GM03348 (cell line): ENCODE results near the gene ACTRT2.
A peak's percentile ranks its signal among the peaks of the same experiment; 100 is the strongest.

Experiments
- DNase-seq: peaks from one replicate; pipeline ENCODE4 v3.0.0; 2012; ENCODE audit warnings: low spot score

Gene ACTRT2

GRCh38 chr1:3055051-3055450, 33.8 kb downstream of the ACTRT2 start:
- DNase-seq: no peak

GRCh38 chr1:3056641-3057040, 35.4 kb downstream of the ACTRT2 start:
- DNase-seq: no peak

DNA sequence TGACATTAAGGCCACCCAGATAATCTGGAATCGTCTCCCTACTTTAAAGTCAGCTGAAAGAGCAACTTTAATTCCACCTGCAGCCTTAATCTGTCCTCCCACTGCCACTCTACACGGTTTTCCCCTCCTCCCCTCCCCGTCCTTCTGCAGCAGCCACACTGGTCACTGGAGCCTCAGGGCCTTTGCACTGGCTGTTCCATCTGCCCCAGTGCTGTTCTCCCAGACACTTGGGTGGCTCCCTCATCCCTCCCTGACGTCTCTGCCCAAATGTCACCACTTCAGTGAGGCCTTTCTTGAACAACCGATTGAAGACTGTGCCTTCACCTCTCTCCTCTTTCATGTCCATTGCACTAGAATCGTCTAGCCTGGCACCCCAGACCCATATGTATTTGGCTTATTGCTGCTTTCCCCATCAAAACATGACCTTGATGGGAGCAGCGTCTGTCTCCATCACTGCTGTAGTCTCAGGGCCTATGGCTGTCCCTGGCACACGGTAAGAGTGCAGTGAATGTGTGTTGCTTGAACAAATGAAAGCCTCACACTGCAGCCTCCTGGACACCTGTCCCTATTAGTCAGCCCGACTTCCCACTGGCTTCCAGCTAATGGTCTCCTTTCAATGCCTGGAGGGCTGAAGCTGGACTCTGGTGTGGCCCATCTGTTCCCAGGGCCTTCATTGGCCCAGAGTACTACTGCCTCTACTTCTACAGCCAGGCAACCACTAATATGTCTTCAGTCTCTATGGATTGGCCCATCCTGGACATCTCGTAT, 37.2 kb downstream of the ACTRT2 start:
- DNase-seq: no peak

DNA sequence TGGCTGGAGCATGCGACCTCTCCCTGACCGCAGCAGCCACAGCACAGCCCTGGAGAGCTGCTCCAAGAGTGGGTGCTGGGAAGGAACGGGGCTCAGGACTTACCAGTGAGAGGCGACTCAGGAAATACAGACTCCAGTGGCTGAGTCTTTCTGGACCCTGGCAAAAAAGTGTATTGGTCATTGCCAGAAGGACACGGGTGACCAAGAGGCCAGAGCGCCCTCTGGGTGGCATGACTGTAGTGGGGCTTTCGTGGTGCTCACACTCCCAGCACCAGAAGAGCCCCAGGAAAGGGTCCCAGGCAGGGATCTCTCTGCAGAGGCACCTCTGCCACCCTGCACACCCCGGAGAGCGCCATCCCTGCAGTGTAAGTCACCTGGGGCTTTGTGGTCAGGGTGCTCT, 38.9 kb downstream of the ACTRT2 start:
- DNase-seq: no peak

DNA sequence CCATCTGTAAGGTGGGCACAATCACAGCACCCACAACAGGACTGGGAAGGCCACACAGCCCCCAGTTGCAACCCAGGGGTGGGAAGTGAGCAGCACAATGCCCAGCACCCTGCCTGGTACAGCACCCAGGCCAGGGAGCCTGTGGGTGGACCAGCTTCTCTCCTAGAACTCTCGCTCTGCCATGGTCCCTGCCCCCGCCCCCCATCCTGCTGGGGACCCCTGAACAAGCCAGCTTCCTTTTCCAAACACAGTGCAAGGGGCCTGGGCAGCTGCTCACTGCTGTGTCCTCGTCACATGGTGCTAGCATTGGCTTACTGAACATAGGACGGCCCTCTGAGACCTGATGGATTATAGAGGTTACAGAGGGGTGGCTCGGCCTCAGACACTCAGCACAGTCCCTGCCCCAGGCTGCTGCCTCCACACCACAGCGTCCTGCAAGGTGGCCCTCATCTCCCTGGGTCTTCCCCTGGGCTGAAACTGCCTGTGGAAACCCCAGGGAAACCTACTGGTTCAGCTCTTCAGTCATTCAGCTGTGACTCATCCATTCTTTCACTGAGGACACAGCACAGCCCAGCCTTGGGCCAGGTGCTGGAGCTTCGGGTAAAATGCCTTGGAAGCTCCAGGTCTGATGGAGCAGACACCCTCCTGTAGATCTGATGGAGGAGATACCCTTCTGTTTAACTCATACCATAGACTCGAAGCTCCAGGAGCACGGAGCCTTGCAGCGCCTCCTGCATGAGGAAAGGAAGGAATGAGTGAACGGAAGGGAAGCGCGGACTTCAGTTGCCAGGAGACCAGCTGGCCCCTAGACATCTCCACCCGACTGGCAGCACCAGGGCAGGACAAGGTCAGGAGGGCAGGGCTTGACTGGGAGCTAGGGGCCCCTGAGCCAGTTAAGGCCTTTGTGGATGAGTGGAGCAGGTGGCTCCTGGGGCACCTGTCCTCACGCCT, 39.6 kb downstream of the ACTRT2 start:
- no peak for DNase-seq

DNA sequence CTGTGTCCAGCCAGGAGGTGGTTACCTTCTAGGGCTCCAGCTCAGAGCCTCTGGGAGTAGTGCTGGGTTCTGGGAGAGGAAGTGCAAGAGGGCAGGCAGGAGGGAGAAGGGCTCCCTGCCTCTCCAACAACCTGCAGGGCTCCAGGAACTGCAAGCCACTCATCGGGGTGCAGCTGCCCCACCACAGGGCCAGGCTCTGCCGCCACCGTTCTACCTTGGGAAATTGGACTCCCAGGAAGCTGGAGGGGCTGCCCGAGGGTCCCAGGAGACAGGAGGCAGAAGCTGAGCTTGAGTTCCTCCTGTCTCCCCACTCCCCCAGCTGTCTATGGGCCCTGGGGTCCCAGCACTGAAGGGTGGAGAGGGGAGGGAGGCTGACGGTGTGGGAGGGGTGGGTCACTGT, 40.3 kb downstream of the ACTRT2 start:
- no peak for DNase-seq

DNA sequence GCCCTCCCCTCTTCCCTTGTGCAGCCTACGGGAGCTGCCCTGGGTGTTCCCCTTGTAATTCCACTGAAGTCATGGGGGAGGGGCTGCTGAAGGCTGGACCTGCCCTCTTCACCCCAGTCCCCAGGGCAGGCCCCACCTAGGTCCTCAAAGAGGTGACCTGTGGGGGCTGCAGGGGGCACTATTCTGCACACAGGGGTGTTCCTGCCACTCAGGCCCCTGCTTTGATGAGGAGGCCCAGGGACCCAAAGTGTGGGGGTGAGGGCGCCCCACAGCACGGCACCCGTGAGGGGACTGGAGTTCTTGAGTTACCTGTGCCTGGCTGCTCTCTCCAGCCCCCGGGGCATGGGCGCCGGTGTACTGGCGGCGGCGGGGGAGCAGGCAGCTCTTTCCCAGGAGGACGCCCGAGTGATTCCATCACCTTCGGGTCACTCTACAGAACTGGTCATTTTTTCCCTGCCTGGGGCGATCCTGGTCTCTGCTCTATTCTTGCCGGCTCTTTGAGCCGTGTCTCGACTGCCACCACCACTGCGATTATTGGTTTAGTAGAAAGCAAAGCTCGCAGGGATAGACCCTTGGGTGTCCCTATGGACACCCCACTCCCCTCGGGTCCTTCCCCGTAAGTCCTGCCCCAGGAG, 40.8 kb downstream of the ACTRT2 start:
- DNase-seq: no peak

DNA sequence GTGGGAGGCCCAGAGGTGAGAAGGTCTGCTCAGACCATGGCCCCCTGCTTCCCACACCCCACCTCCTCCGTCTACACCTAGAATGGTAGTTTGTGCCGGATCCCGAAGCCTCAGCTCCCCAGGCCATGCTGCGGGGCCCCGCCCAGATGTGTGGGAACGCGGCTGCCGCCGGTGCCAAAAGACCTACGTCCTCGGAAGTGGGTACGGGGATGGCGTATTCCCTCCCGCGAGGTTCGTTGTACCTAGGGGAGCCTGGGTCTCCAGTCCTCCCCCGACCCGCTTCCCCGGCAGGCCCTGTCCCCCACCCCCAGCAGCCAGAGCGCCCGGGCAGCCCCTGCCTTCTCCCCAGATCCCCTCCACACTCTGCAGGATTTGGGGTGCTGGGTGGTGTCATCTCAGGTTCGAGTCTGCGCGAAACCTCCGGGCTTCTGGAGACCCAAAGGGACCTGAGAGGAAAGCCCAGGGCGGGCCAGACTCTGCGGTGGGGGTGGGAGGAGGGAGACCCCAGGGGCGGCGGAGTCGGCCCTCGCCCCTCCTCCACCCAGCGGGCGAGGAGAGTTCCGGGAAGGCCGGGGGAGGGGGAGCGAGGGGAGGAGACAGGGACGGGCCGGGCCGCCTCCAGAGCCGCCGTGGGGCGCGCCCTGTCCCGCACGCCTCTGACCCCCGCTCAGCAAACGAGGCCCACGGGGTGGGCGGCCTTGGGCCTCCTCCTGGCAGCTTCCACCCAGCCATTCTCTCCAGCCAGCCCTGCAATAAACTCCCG, 41.5 kb downstream of the ACTRT2 start:
- no peak for DNase-seq

- DNase-seq: no peak
Observed at GRCh38 chr1:3063379-3064295, 42.4 kb downstream of the ACTRT2 start.

DNA sequence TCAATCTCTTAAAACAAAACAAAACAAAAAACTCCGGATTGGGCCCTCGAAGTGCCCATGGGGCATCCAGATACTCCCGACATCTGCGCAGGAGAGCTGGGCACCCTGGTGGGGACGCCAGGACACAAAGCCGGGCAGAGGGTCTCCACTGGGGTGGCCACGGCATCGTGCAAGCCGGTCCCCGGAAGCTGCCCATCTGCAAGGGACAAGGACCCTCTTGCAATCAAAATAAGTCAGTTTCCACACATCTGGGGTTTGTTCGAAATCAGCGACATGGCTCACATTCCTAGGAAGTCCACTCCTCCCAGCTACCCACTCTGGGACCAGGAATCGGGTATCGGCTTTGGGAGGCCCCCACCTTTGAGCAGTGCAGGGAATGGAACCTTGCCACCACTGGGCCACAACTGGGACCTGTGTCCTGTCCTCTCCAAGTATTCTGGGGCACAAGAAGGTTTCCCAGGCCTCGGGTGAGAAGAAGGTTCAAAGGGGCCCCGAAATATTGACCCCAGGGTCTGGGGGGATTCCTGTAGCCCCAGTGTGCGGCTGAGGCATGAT, 43.1 kb downstream of the ACTRT2 start:
- DNase-seq: no peak

- DNase-seq: no peak
Observed at GRCh38 chr1:3064901-3065300, 43.6 kb downstream of the ACTRT2 start.

GRCh38 chr1:3065396-3065795, 44.1 kb downstream of the ACTRT2 start:
- DNase-seq: no peak

DNA sequence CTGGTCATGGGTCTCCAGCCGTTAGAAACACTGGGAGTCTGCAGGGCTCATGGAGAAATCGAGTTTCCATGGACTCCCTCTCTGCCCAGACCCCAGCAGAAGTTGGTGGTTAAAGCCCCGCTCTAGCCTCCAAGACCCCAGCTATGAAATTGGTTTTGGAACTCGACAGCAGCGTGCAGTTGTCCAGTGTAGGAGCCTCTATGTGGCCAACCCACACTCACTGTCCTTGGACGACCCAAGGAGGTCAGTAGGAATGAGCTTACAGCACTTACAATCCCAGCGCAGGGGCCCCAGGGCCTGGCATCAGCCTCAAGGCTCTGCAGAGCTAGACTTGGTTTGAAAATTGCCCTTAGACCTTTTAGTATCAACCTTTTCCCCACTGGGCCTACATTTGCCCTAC, 44.5 kb downstream of the ACTRT2 start:
- DNase-seq: no peak

DNA sequence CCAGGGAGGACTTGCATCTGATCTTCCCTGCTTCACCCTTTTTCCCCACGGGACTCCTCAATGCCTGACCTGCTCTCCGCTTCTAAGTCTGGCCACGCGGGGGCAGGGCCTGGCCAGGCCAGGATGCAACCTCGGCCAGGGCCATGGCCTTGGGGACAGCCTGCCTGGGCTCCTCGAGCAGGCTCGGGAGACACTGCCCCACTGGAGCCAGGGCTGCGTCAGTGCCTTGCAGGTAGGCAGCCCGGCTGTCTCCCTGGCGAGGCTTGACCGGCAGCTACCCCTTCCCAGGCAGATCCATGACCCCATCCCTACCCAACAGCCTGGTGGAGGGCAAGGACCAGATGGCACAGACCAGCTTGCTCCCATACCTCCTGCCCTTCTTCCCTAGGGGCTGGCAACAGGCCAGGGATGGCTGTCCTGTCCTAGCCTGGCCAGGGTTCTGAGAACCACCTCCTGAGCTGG, 45.0 kb downstream of the ACTRT2 start:
- peak; percentile 56 for DNase-seq

DNA sequence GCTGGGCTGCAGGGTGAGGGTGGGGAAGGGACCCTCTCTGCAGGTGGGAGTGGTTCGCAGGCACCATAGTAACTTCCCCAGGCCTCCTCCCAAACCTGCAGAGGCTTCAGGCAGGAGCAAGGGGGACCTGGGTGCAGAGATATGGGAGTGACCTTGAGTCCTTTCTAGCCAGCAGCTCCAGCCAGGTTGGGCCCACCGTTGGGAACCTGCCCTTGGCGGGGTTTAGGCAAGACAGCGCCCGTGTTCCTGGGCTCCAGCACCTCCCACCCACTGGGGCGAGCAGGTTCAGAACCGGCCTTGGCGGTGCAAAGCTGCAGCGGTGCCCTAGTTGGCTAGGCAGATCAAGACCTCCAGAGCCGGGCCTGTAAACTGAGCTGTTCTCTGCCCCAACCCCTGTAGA, 45.6 kb downstream of the ACTRT2 start:
- no peak for DNase-seq

GRCh38 chr1:3067301-3067670, 46.0 kb downstream of the ACTRT2 start:
- DNase-seq: no peak

DNA sequence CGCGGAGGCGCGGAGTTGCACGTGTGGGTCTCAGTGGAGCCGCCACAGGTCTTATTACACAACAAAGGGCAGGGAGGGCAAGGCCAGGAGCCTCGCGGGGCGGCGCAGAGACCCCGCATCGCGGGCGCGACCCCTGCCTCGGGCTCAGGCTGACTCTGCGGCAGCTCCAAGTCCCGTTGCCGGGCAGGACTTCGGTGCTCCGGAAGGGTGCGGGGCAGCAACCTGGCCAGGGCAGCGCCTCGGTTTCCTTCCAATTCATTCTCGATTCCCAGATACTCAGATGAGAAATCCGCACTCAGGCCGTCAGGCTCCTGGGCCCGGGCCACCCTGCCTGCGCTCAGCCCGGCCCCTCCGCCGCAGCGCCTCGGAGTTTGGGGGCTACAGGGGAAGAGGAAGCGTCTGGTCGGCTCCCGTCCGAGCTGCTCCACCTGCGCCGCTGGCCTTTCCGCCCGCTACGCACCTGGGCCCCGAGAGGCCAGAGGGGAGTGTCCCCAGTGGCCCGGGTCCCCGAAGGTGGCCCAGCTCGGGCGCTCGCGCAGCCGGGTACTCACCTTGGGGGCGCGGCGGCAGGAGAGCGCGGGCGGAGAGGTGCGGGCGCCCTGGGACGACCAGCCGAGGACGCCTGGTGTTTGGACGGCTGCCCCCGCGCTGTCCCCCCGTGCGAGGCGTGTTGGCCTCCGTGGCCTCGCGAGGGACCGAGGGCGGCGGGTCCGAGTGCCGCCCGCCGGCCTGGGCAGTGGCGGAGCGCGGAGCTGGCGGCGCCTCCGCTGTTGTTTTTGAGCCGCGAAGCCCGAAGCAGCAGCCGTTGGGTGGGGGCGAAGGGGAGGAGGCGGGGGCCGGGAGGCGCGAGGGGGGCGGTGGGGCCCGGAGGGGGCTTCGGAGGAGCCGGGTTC, 46.6 kb downstream of the ACTRT2 start:
- DNase-seq: no peak

- peak; percentile 67 for DNase-seq
Observed at GRCh38 chr1:3068564-3069431, 47.5 kb downstream of the ACTRT2 start, which contains the start of gene PRDM16. Gene PRDM16, plus strand, starts transcription at chr1:3069203. Its CDS starts 57 bp downstream, at chr1:3069260.
